EL (cell line): Measurements from ENCODE around the gene TIGD6.
"Not testable (repeated sequence)": the region's sequence is repeated elsewhere in the genome, so short reads cannot be mapped to it uniquely, and the experiment has no call there.

Experiments
- DNase-seq: peaks from one replicate; pipeline ENCODE4 v3.0.0-alpha.2; 2016

The TIGD6 gene

GRCh38 chr5:149969181-149969930, 31.1 kb downstream of the TIGD6 start:
- no peak for DNase-seq

- DNase-seq = no peak
Measured at GRCh38 chr5:149966946-149967345, 33.5 kb downstream of the TIGD6 start.

DNA sequence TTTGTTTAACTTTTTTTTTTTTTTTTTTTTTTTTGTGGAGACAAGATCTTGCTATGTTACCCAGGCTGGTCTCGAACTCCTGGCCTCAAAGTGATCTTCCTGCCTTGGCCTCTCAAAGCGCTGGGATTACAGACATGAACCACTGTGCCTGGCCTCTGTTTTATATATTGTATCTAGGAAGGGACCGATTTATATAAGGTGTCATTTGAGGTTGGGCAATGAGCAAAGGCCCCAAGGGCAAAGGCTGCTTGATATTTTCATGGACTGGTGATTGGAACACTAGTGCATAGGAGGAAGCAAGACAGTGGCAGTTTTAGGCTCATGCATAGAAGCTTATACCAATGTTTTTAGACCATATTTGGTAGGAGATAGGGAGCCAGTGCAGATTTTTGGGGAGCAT, 36.7 kb downstream of the TIGD6 start:
- no peak for DNase-seq

- no peak for DNase-seq
Measured at GRCh38 chr5:149962601-149963300, 37.7 kb downstream of the TIGD6 start.

DNA sequence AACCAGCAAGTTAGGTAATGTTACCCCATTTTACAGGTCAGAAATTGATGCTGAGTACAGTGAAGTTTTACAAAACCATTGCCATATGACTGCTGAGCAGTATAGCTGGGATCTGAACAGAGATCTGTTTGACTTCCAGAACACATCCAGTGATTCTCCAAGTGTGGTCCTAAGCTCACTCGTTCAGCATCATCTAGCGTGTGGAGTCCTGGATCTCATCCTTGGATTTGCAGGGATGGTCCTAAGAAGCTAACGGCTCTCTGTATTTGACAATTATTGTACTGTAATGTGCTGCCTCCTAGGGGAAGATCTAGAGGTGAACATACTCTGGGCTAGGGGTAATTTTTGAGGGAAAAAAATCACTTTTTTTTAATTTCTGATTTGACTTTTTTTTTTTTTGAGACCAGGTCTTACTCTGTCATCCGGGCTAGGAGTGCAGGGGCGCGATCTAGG, 38.5 kb downstream of the TIGD6 start:
- peak; percentile 51 for DNase-seq

- no peak for DNase-seq
Measured at GRCh38 chr5:149961186-149961685, 39.2 kb downstream of the TIGD6 start.

DNA sequence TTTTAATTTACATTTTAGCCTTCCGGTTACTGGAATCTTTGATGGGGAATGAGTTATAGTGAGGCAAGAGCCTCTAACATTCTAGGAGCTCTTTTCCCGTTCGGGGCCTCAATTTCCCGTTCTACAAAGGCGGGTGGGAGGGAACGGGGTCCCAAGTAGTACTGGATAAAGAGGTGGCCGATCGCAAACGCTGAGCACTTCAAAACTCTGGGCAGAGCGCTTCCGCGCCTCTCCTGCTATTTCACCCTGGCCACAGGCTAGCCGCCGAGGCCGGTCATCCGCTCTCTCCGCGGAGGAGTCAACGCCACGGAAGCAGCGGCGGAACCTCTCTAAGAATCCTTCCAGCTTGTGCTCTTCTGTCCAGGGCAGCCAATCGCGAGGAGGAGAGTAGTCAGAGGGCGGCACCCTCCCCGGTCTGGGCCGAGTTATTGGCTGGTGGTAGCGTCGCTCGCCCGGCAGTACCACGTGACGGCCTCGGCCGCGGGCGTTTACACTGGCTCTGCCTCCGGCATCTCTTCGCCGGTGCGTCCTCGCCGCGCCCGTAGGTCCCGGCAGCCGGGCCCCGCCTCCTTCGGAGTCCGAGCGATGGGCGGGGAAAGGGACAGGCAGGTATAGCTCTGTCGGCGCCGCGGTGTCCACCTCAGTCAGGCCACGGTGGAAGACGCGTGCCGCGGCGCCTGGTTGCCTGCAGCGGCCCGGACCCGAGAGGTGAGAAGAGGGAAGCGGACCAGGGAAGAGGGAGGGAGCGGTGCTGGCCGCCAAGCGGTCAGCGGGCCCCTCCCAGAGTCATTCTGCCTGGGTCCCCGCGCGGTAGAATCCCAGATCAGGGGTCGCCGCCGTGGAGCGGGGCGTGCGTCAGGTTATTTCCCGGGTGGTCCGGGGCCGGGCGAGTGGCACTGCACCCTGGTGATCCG, 39.9 kb downstream of the TIGD6 start, which contains the start of gene SLC26A2:
TSS of gene SLC26A2 (plus strand) at position 487 of the 914 bp plus-strand sequence. CDS start 16,895 bp downstream, outside the sequence.
- peak; percentile 98 for DNase-seq

DNA sequence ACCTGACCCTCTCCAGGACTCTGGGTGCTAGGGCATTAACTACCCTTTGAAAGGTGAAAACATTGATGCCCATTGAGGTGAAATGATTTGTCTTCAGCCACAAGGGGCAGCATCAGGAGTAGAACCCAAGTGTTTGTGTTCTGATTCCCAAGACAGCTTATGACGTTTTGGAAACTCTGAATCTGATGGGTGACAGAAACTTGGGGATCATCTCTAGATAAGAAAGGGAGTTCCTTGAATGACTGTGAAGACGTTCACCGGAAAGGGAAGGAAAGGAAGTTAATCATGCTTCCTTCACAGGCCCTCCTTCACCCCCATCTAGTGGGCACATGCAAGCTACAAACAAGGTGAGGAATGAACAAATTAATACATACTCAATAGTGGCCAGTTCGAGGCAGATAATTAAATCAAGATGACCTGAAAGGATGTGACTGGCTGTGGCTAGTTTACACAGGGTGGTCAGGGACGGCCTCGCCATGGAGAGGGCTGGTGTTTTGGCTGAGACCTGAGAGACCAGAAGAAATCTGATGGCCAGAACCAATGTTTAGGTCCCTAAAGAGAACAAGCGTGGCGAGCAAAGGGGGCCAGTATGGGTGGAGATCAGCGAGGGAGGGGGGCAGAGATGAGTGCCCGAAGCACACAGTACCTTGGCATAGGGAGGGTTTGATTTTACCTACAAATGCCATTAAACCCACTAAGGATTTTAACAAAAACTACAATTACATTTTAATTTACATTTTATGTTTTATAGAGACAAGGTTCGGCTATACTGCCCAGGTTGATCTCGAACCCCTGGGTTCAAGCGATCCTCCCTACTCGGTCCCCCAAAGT, 40.8 kb downstream of the TIGD6 start:
- peak; percentile 60 for DNase-seq

GRCh38 chr5:149957855-149958254, 42.6 kb downstream of the TIGD6 start:
- peak; percentile 90 for DNase-seq

DNA sequence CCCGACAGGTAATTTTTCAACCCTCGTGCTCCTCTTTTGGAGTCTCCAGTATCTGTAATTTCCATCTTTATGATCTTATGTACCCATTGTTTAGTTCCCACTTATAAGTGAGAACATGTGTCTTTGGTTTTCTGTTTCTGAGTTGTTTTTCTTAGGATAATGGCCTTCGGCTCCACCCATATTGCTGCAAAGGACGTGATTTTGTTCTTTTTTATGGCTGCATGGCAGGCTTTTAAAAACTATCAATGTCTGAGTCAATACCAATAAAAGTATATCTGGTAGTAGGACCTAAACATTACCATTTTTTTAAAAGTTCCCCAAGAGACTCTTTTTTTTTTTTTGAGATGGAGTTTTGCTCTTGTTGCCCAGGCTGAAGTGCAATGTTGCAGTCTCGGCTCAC, 43.8 kb downstream of the TIGD6 start:
- peak; percentile 31 for DNase-seq

GRCh38 chr5:149954798-149955197, 45.7 kb downstream of the TIGD6 start:
- no peak for DNase-seq

GRCh38 chr5:149953436-149954121, 46.9 kb downstream of the TIGD6 start:
- no peak for DNase-seq

DNA sequence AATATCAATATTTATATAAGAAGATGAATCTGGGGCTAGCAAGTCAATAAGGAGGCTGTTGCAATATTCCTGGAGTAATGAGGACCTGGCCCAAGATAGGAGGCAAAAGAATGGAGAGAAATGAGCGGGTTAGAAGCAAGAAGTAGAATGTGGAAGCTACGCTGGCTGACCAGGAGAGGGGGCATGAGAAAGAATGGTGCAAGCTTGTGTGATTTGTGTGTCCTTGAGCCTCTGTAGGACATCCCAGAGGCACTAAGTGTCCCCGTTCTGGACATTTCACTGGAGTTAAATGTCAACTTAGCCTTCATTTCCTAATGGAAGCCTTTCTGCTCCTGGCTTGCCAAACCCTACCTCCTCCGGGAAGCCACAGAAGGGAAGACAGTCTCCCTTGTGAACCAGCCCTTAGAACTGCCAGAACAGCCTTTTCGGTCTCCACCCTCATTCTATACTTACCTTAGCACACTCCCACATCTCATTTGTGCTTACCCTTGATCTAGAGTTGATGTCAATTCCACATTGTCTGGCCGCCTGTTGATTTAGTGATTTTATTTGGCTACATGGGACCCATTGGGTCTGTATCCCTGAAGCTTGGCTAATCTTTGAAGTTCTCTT, 49.2 kb downstream of the TIGD6 start:
- no peak for DNase-seq

DNA sequence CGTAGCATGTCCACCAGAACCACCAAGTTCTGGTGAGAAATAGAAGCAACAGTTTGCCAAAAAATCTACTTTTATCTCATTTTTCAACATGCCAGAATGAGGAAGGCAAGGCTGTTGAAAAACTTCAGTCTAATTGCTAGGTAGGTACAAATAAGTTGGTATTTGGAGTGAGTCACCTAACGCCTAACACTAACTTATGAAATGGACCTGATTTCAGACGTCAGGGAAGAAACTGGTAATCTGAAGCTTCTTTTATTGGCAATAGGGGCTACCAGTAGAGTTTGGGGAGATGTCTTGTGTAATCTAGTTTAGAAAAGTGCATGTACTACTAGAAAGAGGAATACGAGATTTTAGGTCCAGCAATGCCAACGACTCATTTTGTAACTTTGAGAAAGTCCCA, 51.5 kb downstream of the TIGD6 start:
- DNase-seq = no peak

GRCh38 chr5:149946118-149946517, 54.3 kb downstream of the TIGD6 start:
- no peak for DNase-seq

GRCh38 chr5:149944666-149945065, 55.8 kb downstream of the TIGD6 start, which contains the start of gene PDE6A:
TSS of gene PDE6A (minus strand) at chr5:149944793. CDS start at chr5:149944673, 120 bp downstream.
- no peak for DNase-seq

- not testable (repeated sequence) for DNase-seq
Measured at GRCh38 chr5:149943177-149943949, 57.1 kb downstream of the TIGD6 start.
